BLaER1 (cell line): Measurements from ENCODE around the gene RPL11.

ENCODE experiments used
- H3K27ac ChIP-seq: shearing (Covaris generic); formaldehyde crosslinking; 2 replicates; pipeline ENCODE4 v1.8.1; 2022
- H3K27me3 ChIP-seq: shearing (Covaris generic); formaldehyde crosslinking; 2 replicates; pipeline ENCODE4 v1.8.1; 2022
- H3K36me3 ChIP-seq: shearing (Covaris generic); formaldehyde crosslinking; 2 replicates; pipeline ENCODE4 v1.8.1; 2022
- H3K4me1 ChIP-seq: shearing (Covaris generic); formaldehyde crosslinking; 2 replicates; pipeline ENCODE4 v1.8.1; 2022
- H3K4me2 ChIP-seq: shearing (Covaris generic); formaldehyde crosslinking; 2 replicates; pipeline ENCODE4 v1.8.1; 2022
- H3K4me3 ChIP-seq: shearing (Covaris generic); formaldehyde crosslinking; 2 replicates; pipeline ENCODE4 v1.8.1; 2022
- H3K9ac ChIP-seq: shearing (Covaris generic); formaldehyde crosslinking; 2 replicates; pipeline ENCODE4 v1.8.1; 2022
- H3K9me3 ChIP-seq: shearing (Covaris generic); formaldehyde crosslinking; 2 replicates; pipeline ENCODE4 v1.8.1; 2022
- H4K20me1 ChIP-seq: shearing (Covaris generic); formaldehyde crosslinking; 2 replicates; pipeline ENCODE4 v1.8.1; 2022
- Cebpa-rat ChIP-seq: shearing (Covaris generic); IDR thresholded peaks from 2 replicates; pipeline ENCODE4 v1.8.1; 2022

RPL11 gene

GRCh38 chr1:23698466-23698865 is 6.9 kb downstream of the RPL11 start:
- H3K27me3 ChIP-seq, result no peaks in the 10 kb centered on the region
- no peak overlapping the region for H3K4me3 ChIP-seq
- no peak for TF ChIP-seq Cebpa-rat
- peaks cover 99% of the 10 kb centered on the region for H4K20me1 ChIP-seq
- no peak overlapping the region for H3K9ac ChIP-seq
- no peaks in the 10 kb centered on the region for H3K9me3 ChIP-seq
- peaks cover 99% of the 10 kb centered on the region for H3K36me3 ChIP-seq
- peaks cover 43% of the 10 kb centered on the region for H3K4me1 ChIP-seq
- no peak overlapping the region for H3K27ac ChIP-seq
- no peak overlapping the region for H3K4me2 ChIP-seq

DNA sequence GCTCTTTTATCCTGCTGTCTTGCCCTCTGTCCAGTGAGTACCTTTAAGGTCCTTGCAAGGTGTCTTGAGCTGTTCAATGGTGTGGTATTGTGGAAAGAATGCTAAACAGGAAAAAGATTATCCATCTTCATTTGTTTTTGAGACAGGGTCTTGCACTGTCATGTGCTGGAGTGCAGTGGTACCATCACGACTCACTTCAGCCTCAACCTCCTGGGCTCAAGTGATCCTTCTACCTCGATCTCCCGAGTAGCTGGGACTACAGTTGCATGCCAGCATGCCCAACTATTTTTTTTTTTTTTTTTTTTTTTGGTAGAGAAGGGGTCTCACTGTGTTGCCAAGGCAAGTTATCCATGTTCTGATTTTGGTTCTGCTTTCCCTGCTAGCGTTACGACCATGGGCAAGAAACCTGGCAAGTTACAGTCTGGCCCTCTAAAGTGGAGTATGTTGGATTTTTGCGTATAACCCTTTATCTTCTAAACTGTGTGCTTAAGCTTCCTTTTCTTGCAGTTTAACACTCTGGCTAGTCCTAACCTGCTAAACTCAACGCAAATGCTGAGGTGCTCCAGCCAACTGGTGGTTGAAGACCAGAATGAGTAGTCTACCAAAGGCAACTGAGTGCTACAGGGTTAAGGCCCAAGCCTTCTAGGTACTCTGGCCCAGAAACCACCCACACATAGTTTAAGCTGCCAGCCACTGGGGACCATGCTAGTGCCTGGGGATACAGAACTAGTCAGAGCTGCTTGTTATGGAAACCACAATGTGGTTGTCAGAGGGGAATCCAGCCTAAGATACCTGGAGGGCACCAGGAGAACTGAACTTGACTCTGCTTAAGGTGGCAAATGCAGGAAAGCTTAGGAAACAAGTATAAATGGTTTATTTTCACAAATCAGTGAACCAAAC is 7.9 kb downstream of the RPL11 start:
- TF ChIP-seq Cebpa-rat, result no peak

DNA sequence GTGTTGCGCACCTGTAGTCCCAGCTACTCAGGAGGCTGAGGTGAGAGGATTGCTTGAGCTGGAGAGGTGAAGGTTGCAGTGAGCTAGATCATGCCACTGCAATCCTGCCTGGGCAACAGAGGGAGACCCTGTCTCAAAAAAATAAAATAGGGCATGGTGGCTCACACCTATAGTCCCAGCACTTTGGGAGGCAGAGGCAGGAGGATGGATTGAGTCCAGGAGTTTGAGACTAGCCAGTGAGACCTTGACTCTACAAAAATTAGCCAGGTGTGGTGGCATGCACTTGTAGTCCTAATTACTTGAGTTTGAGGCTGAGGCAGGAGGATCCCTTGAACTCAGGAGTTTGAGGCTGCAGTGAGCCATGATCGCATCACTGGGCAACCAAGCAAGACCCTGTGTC is 9.7 kb downstream of the RPL11 start:
- Histone ChIP-seq H3K4me3 (no peak overlapping the region), H3K9me3 (no peaks in the 10 kb centered on the region), H4K20me1 (peaks cover 95% of the 10 kb centered on the region), H3K9ac (no peak overlapping the region), H3K27me3 (no peaks in the 10 kb centered on the region), H3K36me3 (peaks cover 96% of the 10 kb centered on the region), H3K27ac (no peak overlapping the region), H3K4me2 (no peak overlapping the region), H3K4me1 (peaks cover 15% of the 10 kb centered on the region; the same call in 1 of the 2 replicates)
- TF ChIP-seq Cebpa-rat, result no peak

More for the DNA sequence above, 7.9 kb downstream of the RPL11 start:
- Histone ChIP-seq H3K4me1 (peaks cover 33% of the 10 kb centered on the region), H3K27ac (no peak overlapping the region), H3K9me3 (no peaks in the 10 kb centered on the region), H3K9ac (no peak overlapping the region), H3K36me3 (peaks cover 96% of the 10 kb centered on the region), H4K20me1 (peaks cover 95% of the 10 kb centered on the region), H3K4me2 (no peak overlapping the region), H3K27me3 (no peaks in the 10 kb centered on the region), H3K4me3 (no peak overlapping the region)

- Histone ChIP-seq H3K9me3 (no peaks in the 10 kb centered on the region), H3K27me3 (no peaks in the 10 kb centered on the region), H3K4me2 (no peak overlapping the region), H3K36me3 (peaks cover 91% of the 10 kb centered on the region), H3K27ac (no peak overlapping the region), H4K20me1 (peaks cover 91% of the 10 kb centered on the region), H3K4me3 (no peak overlapping the region), H3K9ac (no peak overlapping the region), H3K4me1 (peaks cover 10% of the 10 kb centered on the region; the same call in 1 of the 2 replicates)
- no peak for TF ChIP-seq Cebpa-rat
These were observed 10.4 kb downstream of the RPL11 start for GRCh38 chr1:23701996-23702395.

DNA sequence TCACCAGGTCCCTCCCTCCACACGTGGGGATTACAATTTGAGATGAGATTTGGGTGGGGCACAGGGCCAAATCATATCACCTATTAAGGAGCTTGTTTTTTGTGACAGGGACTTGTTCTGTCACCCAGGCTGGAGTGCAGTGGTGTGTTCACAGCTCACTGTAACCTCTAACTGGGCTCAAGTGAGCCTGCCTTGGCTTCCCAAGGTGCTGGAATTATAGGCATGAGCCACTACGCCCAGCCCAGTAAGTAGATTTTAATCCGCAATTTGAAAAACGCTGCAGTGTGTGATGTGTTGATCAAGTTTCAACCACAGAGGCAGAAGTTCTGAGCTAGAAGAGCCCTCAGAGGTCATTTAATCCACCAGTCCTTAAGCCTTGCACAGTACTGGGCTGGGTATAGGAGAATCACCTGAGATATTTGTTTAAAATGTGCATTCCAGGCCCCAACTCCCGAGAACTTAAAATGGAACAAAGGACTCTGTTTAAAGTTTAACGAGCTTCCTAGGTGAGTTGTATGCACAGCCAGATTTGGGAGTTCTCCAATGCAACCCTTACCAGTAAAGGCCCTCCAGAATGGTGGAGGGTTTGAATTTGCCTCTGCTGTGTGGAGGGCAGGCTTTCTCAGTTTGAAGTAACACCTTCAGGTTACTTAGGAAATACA is 13.4 kb downstream of the RPL11 start:
- Histone ChIP-seq H3K27ac (no peak overlapping the region), H3K4me3 (no peak overlapping the region), H3K27me3 (no peaks in the 10 kb centered on the region), H3K9me3 (no peaks in the 10 kb centered on the region), H4K20me1 (peaks cover 86% of the 10 kb centered on the region), H3K9ac (no peak overlapping the region), H3K4me1 (no peaks in the 10 kb centered on the region), H3K4me2 (no peak overlapping the region), H3K36me3 (peaks cover 85% of the 10 kb centered on the region)
- no peak for TF ChIP-seq Cebpa-rat

DNA sequence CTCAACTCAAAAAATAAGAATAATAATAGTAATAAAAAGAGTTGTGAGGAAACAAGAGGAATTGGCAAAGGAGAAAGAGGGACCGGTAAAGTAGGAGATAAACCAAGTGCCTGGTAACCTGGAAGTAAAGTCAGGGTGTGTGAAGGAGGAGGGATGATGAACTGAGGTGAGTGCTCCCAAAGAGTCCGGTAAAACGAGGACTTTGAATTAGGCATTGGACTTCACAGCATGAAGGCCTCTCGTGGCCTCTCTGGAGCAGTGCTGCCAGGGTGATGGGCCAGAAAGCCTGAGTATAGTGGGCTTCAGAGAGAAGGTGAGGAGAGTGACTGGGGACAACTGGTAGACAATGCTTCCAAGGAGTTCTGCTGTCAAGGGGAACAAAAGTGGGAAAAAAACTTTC is 17.6 kb downstream of the RPL11 start:
- no peak overlapping the region for H3K4me3 ChIP-seq
- H3K27ac ChIP-seq, result no peak overlapping the region
- no peak overlapping the region for H3K9ac ChIP-seq
- H3K4me1 ChIP-seq, result no peaks in the 10 kb centered on the region
- H3K4me2 ChIP-seq, result no peak overlapping the region
- no peaks in the 10 kb centered on the region for H3K27me3 ChIP-seq
- H3K36me3 ChIP-seq, result peaks cover 80% of the 10 kb centered on the region
- no peak for TF ChIP-seq Cebpa-rat
- H3K9me3 ChIP-seq, result no peaks in the 10 kb centered on the region
- H4K20me1 ChIP-seq, result peaks cover 90% of the 10 kb centered on the region

- H3K36me3 ChIP-seq, result peaks cover 40% of the 10 kb centered on the region
- peaks cover 14% of the 10 kb centered on the region for H3K4me1 ChIP-seq
- H3K4me2 ChIP-seq, result no peak overlapping the region
- no peak overlapping the region for H3K27ac ChIP-seq
- peaks cover 93% of the 10 kb centered on the region for H4K20me1 ChIP-seq
- no peak for TF ChIP-seq Cebpa-rat
- H3K9me3 ChIP-seq, result no peaks in the 10 kb centered on the region
- no peak overlapping the region for H3K4me3 ChIP-seq
- no peaks in the 10 kb centered on the region for H3K27me3 ChIP-seq
- no peak overlapping the region for H3K9ac ChIP-seq
These were observed 26.9 kb downstream of the RPL11 start for GRCh38 chr1:23718482-23718881.

DNA sequence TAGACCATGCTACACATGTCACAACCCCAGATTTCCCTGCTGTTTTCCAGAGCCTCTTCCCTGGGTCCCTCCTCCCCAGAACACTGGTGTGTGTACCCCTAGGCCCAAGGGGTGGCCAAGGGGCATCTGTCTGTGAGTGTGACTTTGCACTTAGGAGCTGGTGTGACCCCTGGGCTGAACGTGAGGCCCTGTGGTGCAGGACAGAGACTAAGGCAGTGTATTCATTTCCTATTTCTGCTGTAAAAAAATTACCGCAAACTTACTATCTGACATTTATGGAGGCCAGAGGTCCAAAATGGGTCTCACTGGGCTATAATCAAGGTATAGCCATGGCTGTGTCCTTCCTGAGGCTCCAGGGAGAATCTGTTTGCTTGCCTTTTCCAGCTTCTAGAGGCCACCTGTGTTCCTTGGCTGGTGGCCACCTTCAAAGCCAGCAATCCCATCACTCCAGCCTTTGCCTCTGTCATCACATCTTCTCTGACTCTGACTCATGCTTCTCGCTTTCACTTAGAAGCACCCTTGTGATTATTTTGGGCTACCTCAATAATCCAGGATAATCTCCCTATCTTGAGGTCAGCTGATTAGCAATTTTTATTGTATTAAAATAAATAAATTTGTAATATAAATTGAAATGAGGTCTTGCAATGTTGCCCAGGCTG is 27.7 kb downstream of the RPL11 start:
- no peak overlapping the region for H3K4me2 ChIP-seq
- no peak overlapping the region for H3K4me3 ChIP-seq
- H4K20me1 ChIP-seq, result peaks cover 85% of the 10 kb centered on the region
- TF ChIP-seq Cebpa-rat, result no peak
- no peaks in the 10 kb centered on the region for H3K9me3 ChIP-seq
- no peaks in the 10 kb centered on the region for H3K27me3 ChIP-seq
- no peak overlapping the region for H3K27ac ChIP-seq
- H3K36me3 ChIP-seq, result peaks cover 36% of the 10 kb centered on the region
- peaks cover 19% of the 10 kb centered on the region for H3K4me1 ChIP-seq
- H3K9ac ChIP-seq, result no peak overlapping the region

GRCh38 chr1:23720256-23720995 is 28.8 kb downstream of the RPL11 start:
- Histone ChIP-seq H3K4me1 (peaks cover 19% of the 10 kb centered on the region), H3K4me3 (no peak overlapping the region), H4K20me1 (peaks cover 74% of the 10 kb centered on the region), H3K27me3 (no peaks in the 10 kb centered on the region), H3K27ac (no peak overlapping the region), H3K4me2 (no peak overlapping the region), H3K9me3 (no peaks in the 10 kb centered on the region), H3K36me3 (peaks cover 26% of the 10 kb centered on the region), H3K9ac (no peak overlapping the region)
- TF ChIP-seq Cebpa-rat, result no peak
